Lung microvascular endothelial cell (primary cell): ENCODE data around the gene IQCE. TPM values are rescaled to one million over a fixed set of nuclear protein-coding genes. Genes with fewer than 3 reads are reported as not detected.
A peak's percentile ranks its signal among the peaks of the same experiment; 100 is the strongest.

Experiments used
- DNase-seq, 2 donors: peaks; one replicate each; pipeline versions ENCODE4 v3.0.0 to v3.0.0-alpha.2; 2010; ENCODE audit warnings: low read depth in 2 of 2
- total RNA-seq: library from RNA; depleted of rRNA; stranded (reverse); fragments of >200 nt; gene quantifications from 2 replicates; pipeline ENCODE4 v1.2.1, GENCODE V29; 2014

Gene IQCE
- total RNA-seq, result 4.6 and 6.0 TPM in 2 replicates

GRCh38 chr7:2558629-2559282, at the start of gene IQCE:
Gene IQCE (plus strand): TSS chr7:2558979. CDS start chr7:2559182, 203 bp downstream.
- peak; percentile 91 to 96 for DNase-seq

- DNase-seq, result no peak
Observed at GRCh38 chr7:2509298-2509906, 49.4 kb upstream of the IQCE start.

GRCh38 chr7:2510130-2510776, 48.5 kb upstream of the IQCE start:
- DNase-seq, result no peak

- DNase-seq, result peak; percentile 28 to 60
Observed at GRCh38 chr7:2510909-2511768, 47.6 kb upstream of the IQCE start.

- DNase-seq, result no peak
Observed at GRCh38 chr7:2511769-2512168, 47.0 kb upstream of the IQCE start.

- no peak for DNase-seq
Observed at GRCh38 chr7:2512179-2512661, 46.6 kb upstream of the IQCE start.

GRCh38 chr7:2512713-2513112, 46.1 kb upstream of the IQCE start:
- DNase-seq, result no peak

- DNase-seq, result no peak
Observed at GRCh38 chr7:2513702-2514101, 45.1 kb upstream of the IQCE start.

- DNase-seq, result no peak
Observed at GRCh38 chr7:2514473-2515423, 44.0 kb upstream of the IQCE start.

- DNase-seq, result no peak
Observed at GRCh38 chr7:2515424-2516193, 43.2 kb upstream of the IQCE start.

GRCh38 chr7:2516194-2516555, 42.6 kb upstream of the IQCE start:
- DNase-seq, result no peak

- no peak for DNase-seq
Observed at GRCh38 chr7:2517026-2517425, 41.8 kb upstream of the IQCE start.

- DNase-seq, result no peak
Observed at GRCh38 chr7:2517678-2518507, 40.9 kb upstream of the IQCE start.

- no peak for DNase-seq
Observed at GRCh38 chr7:2518737-2519118, 40.1 kb upstream of the IQCE start.

- peak; percentile 88 to 95 for DNase-seq
Observed at GRCh38 chr7:2519119-2519930, 39.5 kb upstream of the IQCE start, which contains the start of gene LFNG. Gene LFNG (plus strand): TSS chr7:2519774. CDS start chr7:2519862, 88 bp downstream.

- peak in 1 of 2 donors; percentile 40 for DNase-seq
Observed at GRCh38 chr7:2520131-2520760, 38.5 kb upstream of the IQCE start.

GRCh38 chr7:2520761-2521290, 38.0 kb upstream of the IQCE start:
- DNase-seq, result no peak
